Heart right ventricle (tissue), 16 donors: ENCODE measurements around the gene NAV1. TPM values are rescaled to one million over a fixed set of nuclear protein-coding genes. Genes with fewer than 3 reads are reported as not detected.
A peak's percentile ranks its signal among the peaks of the same experiment; 100 is the strongest.

ENCODE experiments used
- ATAC-seq, 8 donors: fragments of 200-7000 bp; cut with Tn5 transposase; one replicate each; pipeline ENCODE4 v1.9.1; 2020; ENCODE audit warnings: mild to moderate bottlenecking in 8 of 8, moderate library complexity in 8 of 8, moderate number of reproducible peaks in 1 of 8
- DNase-seq, 2 donors: peaks; one replicate each; pipeline ENCODE4 v3.0.0-alpha.2; 2020
- H3K27ac ChIP-seq, 10 donors: fragments of 200-600 bp; sonication (generic) in 2 of 10; one replicate each; pipeline versions ENCODE4 v1.5.0 to v1.8.0; 2020 to 2022; ENCODE audit warnings: mild to moderate bottlenecking in 3 of 10
- H3K27me3 ChIP-seq, 7 donors: fragments of 200-600 bp; one replicate each; pipeline ENCODE4 v1.8.0; 2021 to 2022; ENCODE audit warnings: mild to moderate bottlenecking in 2 of 7
- H3K36me3 ChIP-seq, 9 donors: fragments of 200-600 bp; sonication (generic) in 1 of 9; one replicate each; pipeline versions ENCODE4 v1.5.0 to v1.8.0; 2020 to 2022; ENCODE audit warnings: mild to moderate bottlenecking in 2 of 9
- H3K4me1 ChIP-seq, 9 donors: fragments of 200-600 bp; sonication (generic) in 1 of 9; one replicate each; pipeline versions ENCODE4 v1.5.0 to v1.8.0; 2020 to 2022; ENCODE audit warnings: mild to moderate bottlenecking in 4 of 9
- H3K4me3 ChIP-seq, 10 donors: fragments of 200-600 bp; sonication (generic) in 2 of 10; one replicate each; pipeline versions ENCODE4 v1.5.0 to v1.8.0; 2020 to 2022; ENCODE audit warnings: mild to moderate bottlenecking in 7 of 10, moderate library complexity in 2 of 10
- H3K9me3 ChIP-seq, 11 donors: fragments of 200-600 bp in 10 of 11; sonication (generic) in 2 of 11; one replicate each; pipeline versions ENCODE4 v1.5.0 to v1.8.0; 2013 to 2022; ENCODE audit warnings: mild to moderate bottlenecking in 2 of 11, control low read depth in 1 of 11, moderate library complexity in 1 of 11
- CTCF ChIP-seq, 9 donors: fragments of 200-600 bp; sonication (generic) in 2 of 9; IDR thresholded peaks; one replicate each; pipeline versions ENCODE4 v1.5.0 to v1.8.0; 2021 to 2022; ENCODE audit warnings: antibody characterized with exemption in 9 of 9, mild to moderate bottlenecking in 5 of 9, moderate library complexity in 1 of 9
- whole genome bisulfite sequencing, 2 donors: extraction: QIAGEN DNeasy Blood & Tissue Kit; methylation state at CpG; one replicate each; pipeline ENCODE4 v1.1.7; 2013; ENCODE audit warnings: inconsistent platforms in 1 of 2; 5-methylcytosine and 5-hydroxymethylcytosine counted together
- intact Hi-C, 10 donors: fragments of 100-400 bp; cut with DNase I; formaldehyde crosslinking; loops; one replicate each; pipeline versions ENCODE4 v1.11.1 to v1.14.2; 2022
- polyA plus RNA-seq, 2 donors: library from polyadenylated mRNA; stranded (reverse); fragments of 200-250 nt; gene quantifications; one replicate each; pipeline ENCODE4 v1.2.3, GENCODE V29; 2013
- total RNA-seq, 10 donors: library from RNA; stranded (reverse); fragmentation: NEBNext Ultra II Directional in 3 of 10; extraction: Animal tissue kit (Norgen Biotek cat#: 25700) in 3 of 10; gene quantifications; one replicate each; pipeline versions ENCODE4 v1.2.1 to v1.2.4, GENCODE V29; 2021 to 2023
- donor health status: Arrhythmogenic right ventricular cardiomyopathy.
- donor health status: ischemic (EF 13 %, LVEDD 7.1; RV severe dilation, severe dysfunction).
- donor health status: healthy with polysubstance abuse.
- donor health status: DM: no; HTN: yes; CAD: no.
- donor health status: DM: no; HTN: no; CAD: no.
- donor health status: ischemic (EF 25% LVEDD 6.9; RV normal size, moderate dysfunction).
- donor health status: ischemic (EF 25% LVEDD 5.7; RV mildly dilated, moderate dysfunction).
- donor health status: healthy.
- donor health status: DM: yes; HTN: yes; CAD: no.
- donor health status: Ischemic cardiomyopathy.
- donor health status: ischemic (EF 35%, LVEDD 5.7; RV mildly dilated, moderate dysfunction).
- donor health status: nonischemic (EF 11% LVEDD 7.7; RV severe dilation, severe dysfunction).
- donor health status: DM: yes; HTN: yes; CAD: no.
- donor health status: PGD.
- donor health status: ischemic (EF 29% LVEDD 5.4; RV normal size, mild dysfunction).
- donor health status: nonischemic (EF 23%, LVEDD 6.1; RV moderate dilation, normal function).

NAV1 gene
- total and polyA plus RNA-seq, 12 donors: 13.7 to 111 (median 81.8) TPM

GRCh38 chr1:201557572-201557958, 18.6 kb downstream of the NAV1 start:
- no peak for DNase-seq
- Histone ChIP-seq H3K36me3 (no peaks in the 10 kb centered on the region), H3K9me3 (no peaks in the 10 kb centered on the region), H3K27ac (peak overlapping the region in 8 of 10 donors; percentile 11 to 87 (median 38)), H3K27me3 (no peaks in the 10 kb centered on the region), H3K4me3 (no peak overlapping the region), H3K4me1 (peaks cover 19 to 100% (median 92%) of the 10 kb centered on the region in 9 donors)
- 57 to 63% methylated on average over 7 of the region's 7 CpGs for WGBS, 2 donors
- no peak for ATAC-seq
- intact Hi-C loops: loop anchor here in 2 of 10 donors (5.0 kb wide), 1 partner anchor 235 kb away; no protein-coding TSS in a partner anchor
- TF ChIP-seq CTCF (IDR thresholded peaks at IDR 0.05): no peak

DNA sequence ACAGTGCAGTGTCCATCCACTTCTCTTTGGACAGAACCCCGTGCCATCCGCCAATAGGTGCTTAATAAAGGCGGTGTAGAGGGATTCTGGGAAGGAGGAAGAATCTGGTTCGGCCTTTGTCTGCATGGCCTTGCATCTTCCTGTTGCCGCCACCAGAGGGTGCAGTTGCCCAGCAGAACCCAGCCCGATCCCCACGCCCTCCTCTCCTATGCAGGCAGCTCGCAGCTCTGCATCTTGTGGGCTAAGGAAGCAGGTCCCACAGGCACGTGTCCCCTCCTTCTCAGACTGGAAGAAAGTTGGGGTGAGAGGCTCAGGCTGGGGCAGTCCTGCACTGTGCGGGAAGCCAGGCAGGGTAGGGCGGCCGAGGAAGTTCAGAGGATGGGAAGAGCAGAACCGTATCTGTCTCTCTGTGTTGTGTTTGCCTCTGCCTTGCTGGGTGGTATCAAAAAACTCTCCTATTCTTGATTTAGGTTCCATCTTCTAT, 20.8 kb downstream of the NAV1 start:
- ATAC-seq (peak; percentile 79 to 84 (median 82)), DNase-seq (peak; percentile 80 to 83)
- no peaks in the 10 kb centered on the region for H3K9me3 ChIP-seq
- H3K4me1 ChIP-seq: peaks cover 9 to 100% (median 84%) of the 10 kb centered on the region in 9 donors
- peak overlapping the region in 6 of 10 donors; percentile 5 to 87 (median 46) for H3K27ac ChIP-seq
- H3K4me3 ChIP-seq: no peak overlapping the region
- H3K27me3 ChIP-seq: no peaks in the 10 kb centered on the region
- 11 to 13% methylated on average over 13 of the region's 13 CpGs for WGBS, 2 donors
- TF ChIP-seq CTCF (IDR thresholded peaks at IDR 0.05): peak; percentile 81 to 96 (median 93)
- peaks cover 0 to 4% (median 0%) of the 10 kb centered on the region in 9 donors for H3K36me3 ChIP-seq
- intact Hi-C loops: loop anchor here (1.0 to 10.0 kb wide), 12 partner anchors 27 to 236 kb away; no protein-coding TSS in a partner anchor

GRCh38 chr1:201560328-201561194, 21.6 kb downstream of the NAV1 start:
- Histone ChIP-seq H3K9me3 (no peaks in the 10 kb centered on the region), H3K4me3 (no peak overlapping the region), H3K36me3 (peaks cover 0 to 4% (median 0%) of the 10 kb centered on the region in 9 donors), H3K4me1 (peaks cover 9 to 100% (median 81%) of the 10 kb centered on the region in 9 donors), H3K27ac (peak overlapping the region in 3 of 10 donors; percentile 44 to 70 (median 56)), H3K27me3 (no peaks in the 10 kb centered on the region)
- ATAC-seq (no peak), DNase-seq (no peak)
- intact Hi-C loops: loop anchor here in 6 of 10 donors (1.0 to 10.0 kb wide), 7 partner anchors 82 to 232 kb away; no protein-coding TSS in a partner anchor
- no peak for TF ChIP-seq CTCF (IDR thresholded peaks at IDR 0.05)
- 71 to 80% methylated on average over 9 of the region's 9 CpGs for WGBS, 2 donors

DNA sequence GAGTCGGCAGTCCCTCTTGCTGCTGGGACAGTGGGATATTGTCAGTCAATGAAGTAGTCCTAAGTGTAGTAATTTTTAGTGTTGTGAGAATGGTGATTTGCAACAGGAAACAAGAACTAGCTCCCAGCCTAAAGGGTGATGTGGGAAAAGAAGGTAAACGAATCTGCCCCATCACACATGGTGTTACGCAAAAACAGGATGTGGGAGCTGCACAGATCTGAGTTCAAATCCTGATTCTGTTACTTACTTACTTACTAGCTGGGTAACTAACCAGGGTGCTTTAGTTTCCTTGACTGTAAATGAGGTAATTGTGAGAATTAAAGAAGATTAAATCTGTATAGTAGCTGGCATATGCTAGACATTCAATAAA, 22.3 kb downstream of the NAV1 start:
- 74 to 89% methylated on average over 3 of the region's 3 CpGs for WGBS, 2 donors
- DNase-seq: no peak
- no peak for ATAC-seq
- Histone ChIP-seq H3K9me3 (no peaks in the 10 kb centered on the region), H3K4me1 (peaks cover 11 to 100% (median 84%) of the 10 kb centered on the region in 9 donors), H3K36me3 (peaks cover 0 to 4% (median 0%) of the 10 kb centered on the region in 9 donors), H3K27me3 (no peaks in the 10 kb centered on the region), H3K27ac (peak overlapping the region in 4 of 10 donors; percentile 36 to 70 (median 54)), H3K4me3 (no peak overlapping the region)
- intact Hi-C loops: loop anchor here in 5 of 10 donors (2.0 to 10.0 kb wide), 6 partner anchors 81 to 231 kb away; no protein-coding TSS in a partner anchor
- TF ChIP-seq CTCF (IDR thresholded peaks at IDR 0.05): no peak
